ENCODE data around the gene NOL9.

GRCh38 chr1:6579374-6580118 is 25.2 kb upstream of the NOL9 start, which contains the start of gene ZBTB48:
- TF ChIP-seq CTCF (conservative IDR thresholded peaks at IDR 0.05) (no peak), ZFX (IDR thresholded peaks at IDR 0.05) (no peak)
